ENCODE measurements around the gene RIC8B. TPM values are rescaled to one million over a fixed set of nuclear protein-coding genes. Genes with fewer than 3 reads are reported as not detected.

Gene RIC8B
- total RNA-seq, 2 donors from 2014 or later = 15.6 to 22.1 TPM

DNA sequence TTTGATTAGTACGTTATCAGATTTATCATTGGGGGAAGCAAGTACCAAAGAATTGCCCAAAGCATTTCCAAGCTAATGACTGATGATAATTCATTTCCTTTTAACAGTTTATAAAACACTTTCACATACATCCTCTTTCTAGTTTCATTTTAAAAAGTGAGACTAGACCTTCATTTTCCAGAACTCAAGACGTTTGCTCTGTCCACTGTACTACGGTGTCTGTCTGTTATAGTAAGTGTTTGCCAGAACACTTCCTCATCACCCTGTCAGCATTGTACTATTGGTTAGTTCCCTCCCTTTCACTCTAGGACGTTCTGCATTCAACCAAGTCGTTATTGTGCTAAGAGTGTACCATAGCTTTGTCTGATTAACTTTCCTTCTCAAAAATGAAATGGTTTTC, 99.5 kb downstream of the RIC8B start:
- WGBS, 2 donors = 73 to 78% methylated on average over 5 of the region's 5 CpGs
- no peak overlapping the region for H3K4me3 ChIP-seq
- H3K27ac ChIP-seq = no peak overlapping the region
- peaks cover 0 to 1% of the 10 kb centered on the region in 2 donors for H3K36me3 ChIP-seq (replicated peaks in 1 of 2; ENCODE audit: insufficient read depth in 1 of 2, low read depth in 2 of 2)
- no peak for ATAC-seq
- no peak for DNase-seq
- no peaks in the 10 kb centered on the region for H3K27me3 ChIP-seq
- no peaks in the 10 kb centered on the region for H3K9me3 ChIP-seq
- TF ChIP-seq, protein P1, sequence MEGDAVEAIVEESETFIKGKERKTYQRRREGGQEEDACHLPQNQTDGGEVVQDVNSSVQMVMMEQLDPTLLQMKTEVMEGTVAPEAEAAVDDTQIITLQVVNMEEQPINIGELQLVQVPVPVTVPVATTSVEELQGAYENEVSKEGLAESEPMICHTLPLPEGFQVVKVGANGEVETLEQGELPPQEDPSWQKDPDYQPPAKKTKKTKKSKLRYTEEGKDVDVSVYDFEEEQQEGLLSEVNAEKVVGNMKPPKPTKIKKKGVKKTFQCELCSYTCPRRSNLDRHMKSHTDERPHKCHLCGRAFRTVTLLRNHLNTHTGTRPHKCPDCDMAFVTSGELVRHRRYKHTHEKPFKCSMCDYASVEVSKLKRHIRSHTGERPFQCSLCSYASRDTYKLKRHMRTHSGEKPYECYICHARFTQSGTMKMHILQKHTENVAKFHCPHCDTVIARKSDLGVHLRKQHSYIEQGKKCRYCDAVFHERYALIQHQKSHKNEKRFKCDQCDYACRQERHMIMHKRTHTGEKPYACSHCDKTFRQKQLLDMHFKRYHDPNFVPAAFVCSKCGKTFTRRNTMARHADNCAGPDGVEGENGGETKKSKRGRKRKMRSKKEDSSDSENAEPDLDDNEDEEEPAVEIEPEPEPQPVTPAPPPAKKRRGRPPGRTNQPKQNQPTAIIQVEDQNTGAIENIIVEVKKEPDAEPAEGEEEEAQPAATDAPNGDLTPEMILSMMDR (IDR thresholded peaks at IDR 0.05) = no peak
- TF ChIP-seq POLR2A (IDR thresholded peaks at IDR 0.05) = no peak
- H3K4me1 ChIP-seq = no peaks in the 10 kb centered on the region
- intact Hi-C loops (cut with DNase I) = no loop called here

DNA sequence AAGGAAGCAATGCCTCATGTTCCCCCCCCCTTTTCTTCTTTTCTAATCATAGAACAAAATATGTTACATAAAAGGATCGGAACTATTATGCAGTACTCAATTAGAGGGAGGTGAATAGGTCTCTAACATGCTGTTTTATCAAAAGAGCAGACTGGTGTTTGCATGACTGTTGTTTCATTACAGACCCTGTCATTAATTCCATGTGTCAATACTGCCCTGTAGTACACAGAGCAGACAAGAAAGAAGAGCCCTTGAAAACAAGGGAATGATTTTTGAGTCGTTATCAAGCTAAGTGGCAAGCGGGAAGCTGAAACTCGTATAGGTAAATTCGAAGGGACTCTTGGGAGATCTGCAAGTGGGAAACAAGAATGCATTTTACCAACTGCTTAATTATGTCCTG, 104.3 kb downstream of the RIC8B start:
- Histone ChIP-seq H3K9me3 (no peaks in the 10 kb centered on the region), H3K27ac (no peak overlapping the region), H3K4me1 (no peaks in the 10 kb centered on the region), H3K27me3 (no peaks in the 10 kb centered on the region), H3K4me3 (no peak overlapping the region), H3K36me3 (replicated peaks in 1 of 2; ENCODE audit: insufficient read depth in 1 of 2, low read depth in 2 of 2) (peaks cover 0 to 4% of the 10 kb centered on the region in 2 donors)
- intact Hi-C loops (cut with DNase I) = no loop called here
- DNase-seq (no peak), ATAC-seq (no peak)
- no peak for TF ChIP-seq POLR2A (IDR thresholded peaks at IDR 0.05)
- TF ChIP-seq, protein P1 (IDR thresholded peaks at IDR 0.05) = no peak
- 75 to 82% methylated on average over 5 of the region's 5 CpGs for WGBS, 2 donors

DNA sequence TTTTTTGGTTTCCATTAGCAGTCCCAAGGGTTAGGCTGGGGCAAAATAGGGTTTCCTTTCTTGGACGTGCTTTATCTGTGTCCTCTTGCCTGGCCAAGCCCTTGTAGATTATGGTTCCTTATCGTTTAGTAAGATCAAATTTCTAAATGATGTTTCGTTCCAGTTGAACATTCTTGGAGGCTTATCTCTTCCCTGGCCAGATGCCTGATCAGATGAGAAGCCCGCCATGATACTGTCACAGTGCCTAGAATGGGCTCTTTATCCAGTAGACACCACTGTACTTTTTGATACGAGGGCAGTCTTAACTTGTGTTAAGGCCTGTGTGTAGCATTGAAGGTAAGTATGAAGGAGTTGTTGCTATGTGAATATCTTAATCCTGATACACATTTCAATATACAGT, 105.1 kb downstream of the RIC8B start:
- Histone ChIP-seq H3K27ac (no peak overlapping the region), H3K36me3 (replicated peaks in 1 of 2; ENCODE audit: insufficient read depth in 1 of 2, low read depth in 2 of 2) (peaks cover 0 to 6% of the 10 kb centered on the region in 2 donors), H3K9me3 (no peaks in the 10 kb centered on the region), H3K4me1 (no peaks in the 10 kb centered on the region), H3K4me3 (no peak overlapping the region), H3K27me3 (no peaks in the 10 kb centered on the region)
- DNase-seq (no peak), ATAC-seq (no peak)
- WGBS, 2 donors = 75% methylated on average over 5 of the region's 5 CpGs
- TF ChIP-seq, protein P1 (IDR thresholded peaks at IDR 0.05) = no peak
- TF ChIP-seq POLR2A (IDR thresholded peaks at IDR 0.05) = no peak
- intact Hi-C loops (cut with DNase I) = no loop called here

DNA sequence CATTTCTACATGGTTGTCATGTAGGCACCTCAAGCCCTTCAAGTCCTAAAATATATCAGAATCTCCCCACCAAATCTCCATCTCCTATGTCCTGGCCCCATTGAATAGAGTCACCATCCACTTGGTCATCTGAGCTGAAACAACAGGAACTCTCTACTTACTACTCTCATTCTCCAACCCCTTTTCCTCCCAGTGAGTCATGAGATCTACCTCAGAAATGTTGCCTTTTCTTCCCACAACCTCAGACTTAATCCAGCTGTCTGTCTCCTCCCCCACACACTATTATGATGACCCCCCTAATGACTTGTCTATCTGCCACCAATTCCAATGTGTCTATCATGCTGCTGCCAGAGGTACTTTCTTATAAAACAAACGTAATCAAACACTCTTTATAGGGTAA, 108.9 kb downstream of the RIC8B start:
- no peak for DNase-seq
- no peak for ATAC-seq
- Histone ChIP-seq H3K4me1 (no peaks in the 10 kb centered on the region), H3K27me3 (no peaks in the 10 kb centered on the region), H3K9me3 (no peaks in the 10 kb centered on the region), H3K27ac (no peak overlapping the region), H3K36me3 (replicated peaks in 1 of 2; ENCODE audit: insufficient read depth in 1 of 2, low read depth in 2 of 2) (peaks cover 0 to 11% of the 10 kb centered on the region in 2 donors), H3K4me3 (no peak overlapping the region)
- WGBS, 2 donors = 76 to 88% methylated on average over 1 of the region's 1 CpG
- no peak for TF ChIP-seq POLR2A (IDR thresholded peaks at IDR 0.05)
- TF ChIP-seq, protein P1 (IDR thresholded peaks at IDR 0.05) = no peak
- intact Hi-C loops (cut with DNase I) = no loop called here

DNA sequence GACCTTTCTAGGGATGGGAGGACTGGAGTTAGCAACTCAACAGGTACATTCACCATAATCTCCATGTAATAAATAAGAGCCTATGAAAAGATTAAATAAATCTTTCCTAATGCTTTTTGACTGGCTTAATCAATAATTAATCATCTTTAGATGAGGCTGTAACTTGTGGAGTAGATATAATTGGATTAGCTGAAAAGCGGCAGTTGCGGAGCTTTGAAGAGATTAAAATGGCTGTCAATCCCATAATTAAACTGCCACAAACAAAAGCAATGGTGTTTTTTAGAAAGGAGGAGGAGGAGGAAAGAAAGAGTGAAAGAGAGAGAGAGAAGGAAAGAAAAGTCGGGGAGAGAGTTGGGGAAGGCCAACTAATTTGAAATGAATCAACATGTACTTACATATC, 110.5 kb downstream of the RIC8B start:
- no peak overlapping the region for H3K4me3 ChIP-seq
- TF ChIP-seq POLR2A (IDR thresholded peaks at IDR 0.05) = no peak
- TF ChIP-seq, protein P1 (IDR thresholded peaks at IDR 0.05) = no peak
- ATAC-seq (no peak), DNase-seq (no peak)
- H3K36me3 ChIP-seq (replicated peaks in 1 of 2; ENCODE audit: insufficient read depth in 1 of 2, low read depth in 2 of 2) = peaks cover 0 to 11% of the 10 kb centered on the region in 2 donors
- H3K27me3 ChIP-seq = no peaks in the 10 kb centered on the region
- no peaks in the 10 kb centered on the region for H3K4me1 ChIP-seq
- intact Hi-C loops (cut with DNase I) = no loop called here
- no peaks in the 10 kb centered on the region for H3K9me3 ChIP-seq
- no peak overlapping the region for H3K27ac ChIP-seq
- WGBS, 2 donors = 79 to 94% methylated on average over 3 of the region's 3 CpGs
